ENCODE results near the gene GTPBP3.
A peak's percentile ranks its signal among the peaks of the same experiment; 100 is the strongest.

GTPBP3 gene

GRCh38 chr19:17389288-17389687, 51.9 kb downstream of the GTPBP3 start:
- DNase-seq (ENCODE audit: low read depth): no peak

GRCh38 chr19:17389957-17390664, 52.8 kb downstream of the GTPBP3 start:
- no peak for DNase-seq (ENCODE audit: low read depth)

- peak; percentile 74 for DNase-seq (ENCODE audit: low read depth)
These were observed 53.5 kb downstream of the GTPBP3 start for GRCh38 chr19:17390665-17391370.

GRCh38 chr19:17391371-17392151, 54.2 kb downstream of the GTPBP3 start:
- DNase-seq (ENCODE audit: low read depth): no peak

Data from stimulated activated CD4-positive, alpha-beta T cell treated with anti-CD3 and anti-CD28 coated beads, Interleukin-2, amount 100 ng/mL, for 4 hours (primary cell).